ENCODE results near the gene ZNF763.
"Not testable (repeated sequence)": the region's sequence is repeated elsewhere in the genome, so short reads cannot be mapped to it uniquely, and the experiment has no call there.

DNA sequence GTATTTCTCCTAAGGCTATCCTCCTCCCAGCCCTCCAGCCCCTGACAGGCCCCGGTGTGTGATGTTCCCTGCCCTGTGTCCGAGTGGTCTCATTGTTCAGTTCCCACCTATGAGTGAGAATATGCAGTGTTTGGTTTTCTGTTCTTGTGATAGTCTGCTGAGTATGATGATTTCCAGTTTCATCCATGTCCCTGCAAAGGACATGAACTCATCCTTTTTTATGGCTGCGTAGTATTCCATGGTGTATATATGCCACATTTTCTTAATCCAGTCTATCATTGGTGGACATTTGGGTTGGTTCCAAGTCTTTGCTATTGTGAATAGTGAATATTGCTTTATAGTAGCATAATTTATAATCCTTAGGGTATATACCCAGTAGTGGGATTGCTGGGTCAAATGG is 29.0 kb upstream of the ZNF763 start:
- TF ChIP-seq CTCF (IDR thresholded peaks at IDR 0.05; ENCODE audit: borderline replicate concordance, extremely low read depth, low read length, poor library complexity, severe bottlenecking); EZH2 (IDR thresholded peaks at IDR 0.05; ENCODE audit: borderline replicate concordance, low read depth, low read length, severe bottlenecking): not testable (repeated sequence)

All from DND-41 (cell line).